ENCODE measurements around the gene SAMD4B.
"Not testable (repeated sequence)": the region's sequence is repeated elsewhere in the genome, so short reads cannot be mapped to it uniquely, and the experiment has no call there.

Gene SAMD4B, protein sequence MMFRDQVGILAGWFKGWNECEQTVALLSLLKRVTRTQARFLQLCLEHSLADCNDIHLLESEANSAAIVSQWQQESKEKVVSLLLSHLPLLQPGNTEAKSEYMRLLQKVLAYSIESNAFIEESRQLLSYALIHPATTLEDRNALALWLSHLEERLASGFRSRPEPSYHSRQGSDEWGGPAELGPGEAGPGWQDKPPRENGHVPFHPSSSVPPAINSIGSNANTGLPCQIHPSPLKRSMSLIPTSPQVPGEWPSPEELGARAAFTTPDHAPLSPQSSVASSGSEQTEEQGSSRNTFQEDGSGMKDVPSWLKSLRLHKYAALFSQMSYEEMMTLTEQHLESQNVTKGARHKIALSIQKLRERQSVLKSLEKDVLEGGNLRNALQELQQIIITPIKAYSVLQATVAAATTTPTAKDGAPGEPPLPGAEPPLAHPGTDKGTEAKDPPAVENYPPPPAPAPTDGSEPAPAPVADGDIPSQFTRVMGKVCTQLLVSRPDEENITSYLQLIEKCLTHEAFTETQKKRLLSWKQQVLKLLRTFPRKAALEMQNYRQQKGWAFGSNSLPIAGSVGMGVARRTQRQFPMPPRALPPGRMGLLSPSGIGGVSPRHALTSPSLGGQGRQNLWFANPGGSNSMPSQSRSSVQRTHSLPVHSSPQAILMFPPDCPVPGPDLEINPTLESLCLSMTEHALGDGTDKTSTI

DNA sequence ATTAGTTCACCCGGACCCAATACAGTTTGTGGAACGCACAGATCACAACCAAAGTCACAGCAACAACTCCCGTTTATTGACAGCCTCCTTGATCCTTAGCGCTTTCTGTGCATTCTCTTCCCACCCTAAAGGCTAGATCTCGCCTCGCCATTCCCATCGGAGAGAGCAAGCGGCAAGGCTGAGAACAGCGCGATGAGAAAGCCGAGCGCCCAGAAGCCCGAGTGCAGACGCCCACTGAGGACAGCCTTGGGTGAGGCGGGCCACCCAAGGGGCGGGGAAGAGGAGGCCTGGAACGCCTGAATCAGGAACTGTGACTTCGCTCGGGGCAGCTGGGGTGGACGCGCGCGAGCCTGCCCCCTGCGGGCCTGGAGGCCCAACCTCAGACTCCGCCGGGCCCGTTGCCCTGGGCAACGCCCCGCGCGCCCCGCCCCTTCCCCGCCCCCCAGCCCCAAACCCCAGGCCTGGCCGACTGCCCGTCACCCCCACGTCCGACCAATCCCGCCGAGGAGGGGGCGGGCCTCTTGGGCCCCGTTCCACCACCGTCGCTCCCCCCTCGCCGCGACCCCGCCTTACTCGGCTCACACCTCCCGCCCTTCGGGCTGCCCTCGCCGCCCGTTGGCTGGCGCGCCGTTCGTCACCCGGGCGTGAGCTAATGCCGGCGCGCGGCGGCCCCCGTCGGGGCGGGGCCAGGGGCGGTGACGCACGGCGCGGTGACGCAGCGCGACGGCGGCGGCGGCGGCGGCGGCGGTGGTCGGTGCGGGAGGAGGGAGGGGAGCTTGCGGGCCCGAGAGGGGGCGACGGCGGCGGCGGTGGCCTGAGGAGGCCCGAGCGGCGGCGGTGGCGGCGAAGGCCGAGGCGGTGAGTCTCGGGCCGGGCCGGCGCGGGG, at the start of gene SAMD4B:
TSS of gene SAMD4B (plus strand) at position 703 of the 886 bp plus-strand sequence. CDS start 14,473 bp downstream, outside the sequence.
- DNase-seq: peak; percentile 99

DNA sequence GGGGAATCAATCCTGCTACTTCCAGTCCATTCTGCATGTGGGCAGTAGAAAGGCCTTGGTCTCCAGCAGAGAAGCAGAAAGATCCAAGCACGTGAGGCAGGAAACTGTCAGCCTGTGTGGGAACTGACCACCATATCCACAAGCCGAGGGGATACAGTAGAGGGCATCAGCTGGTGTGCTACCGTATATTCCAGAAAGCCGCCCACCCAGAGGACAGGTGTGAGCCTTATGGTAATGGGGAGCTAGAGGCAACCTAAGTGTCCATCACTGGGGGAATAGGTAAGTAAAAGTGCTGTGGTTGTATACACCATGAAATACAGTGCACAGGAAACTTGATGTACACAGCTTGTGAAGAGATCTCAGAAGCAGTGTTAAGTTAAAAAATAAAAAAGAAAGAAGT, 48.8 kb upstream of the SAMD4B start:
- no peak for DNase-seq

DNA sequence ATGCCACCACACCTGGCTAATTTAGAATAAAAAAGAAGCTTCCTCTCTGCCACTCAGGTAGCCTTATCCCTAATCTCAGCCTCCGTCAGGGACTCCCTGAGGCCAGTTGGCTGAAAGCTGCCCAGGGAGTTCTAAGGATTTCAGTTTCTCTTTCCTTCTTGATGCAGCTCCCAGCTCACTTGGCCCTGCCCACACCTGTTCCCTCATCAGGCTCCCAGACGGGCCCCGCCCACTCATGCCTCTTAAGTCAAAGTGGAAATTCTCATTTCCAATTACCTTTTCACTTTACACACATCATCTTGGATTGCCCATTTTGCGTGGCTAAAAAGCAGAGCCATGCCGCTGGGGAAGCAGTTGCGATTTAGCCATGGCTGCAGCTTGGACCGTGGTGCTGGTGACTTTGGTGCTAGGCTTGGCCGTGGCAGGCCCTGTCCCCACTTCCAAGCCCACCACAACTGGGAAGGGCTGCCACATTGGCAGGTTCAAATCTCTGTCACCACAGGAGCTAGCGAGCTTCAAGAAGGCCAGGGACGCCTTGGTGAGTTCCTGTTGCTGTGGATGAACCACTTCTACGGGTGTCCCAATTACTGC, 46.1 kb upstream of the SAMD4B start, which contains the start of gene IFNL1:
TSS of gene IFNL1 (plus strand) at position 353 of the 591 bp plus-strand sequence. CDS start at position 368, 15 bp downstream.
- DNase-seq: no peak

DNA sequence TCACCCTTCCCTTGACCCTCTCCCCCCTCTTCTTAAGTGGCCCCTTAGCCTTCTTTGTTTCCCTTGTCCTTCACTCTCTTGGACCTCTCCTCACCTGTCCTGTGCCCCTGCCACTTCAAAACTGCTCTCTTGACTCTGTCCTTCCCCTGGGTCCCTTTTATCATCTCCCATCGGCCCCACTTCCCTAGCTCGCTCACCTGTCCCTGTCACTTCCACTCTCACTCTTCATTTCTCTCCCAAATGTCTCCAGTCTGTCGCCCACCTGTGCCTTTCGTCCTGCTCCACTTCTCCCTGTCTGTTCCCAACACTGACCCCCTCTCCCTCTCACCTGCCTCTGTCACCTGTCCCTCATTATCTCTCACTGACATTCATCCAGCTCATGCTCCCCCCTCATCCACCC, 45.3 kb upstream of the SAMD4B start:
- DNase-seq: no peak

DNA sequence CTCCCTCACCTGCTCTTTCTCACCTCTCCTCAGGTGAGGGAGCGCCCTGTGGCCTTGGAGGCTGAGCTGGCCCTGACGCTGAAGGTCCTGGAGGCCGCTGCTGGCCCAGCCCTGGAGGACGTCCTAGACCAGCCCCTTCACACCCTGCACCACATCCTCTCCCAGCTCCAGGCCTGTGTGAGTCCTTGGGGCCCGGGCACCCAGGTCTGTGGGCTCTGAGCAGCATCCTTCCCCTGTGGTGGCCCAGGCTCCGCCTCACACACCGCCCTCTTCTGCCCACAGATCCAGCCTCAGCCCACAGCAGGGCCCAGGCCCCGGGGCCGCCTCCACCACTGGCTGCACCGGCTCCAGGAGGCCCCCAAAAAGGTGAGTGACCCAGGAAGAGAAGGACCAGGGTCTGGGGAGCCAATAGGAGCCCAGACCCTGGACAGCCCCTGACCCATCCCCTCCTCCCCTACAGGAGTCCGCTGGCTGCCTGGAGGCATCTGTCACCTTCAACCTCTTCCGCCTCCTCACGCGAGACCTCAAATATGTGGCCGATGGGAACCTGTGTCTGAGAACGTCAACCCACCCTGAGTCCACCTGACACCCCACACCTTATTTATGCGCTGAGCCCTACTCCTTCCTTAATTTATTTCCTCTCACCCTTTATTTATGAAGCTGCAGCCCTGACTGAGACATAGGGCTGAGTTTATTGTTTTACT, 44.1 kb upstream of the SAMD4B start:
- peak; percentile 18 for DNase-seq

DNA sequence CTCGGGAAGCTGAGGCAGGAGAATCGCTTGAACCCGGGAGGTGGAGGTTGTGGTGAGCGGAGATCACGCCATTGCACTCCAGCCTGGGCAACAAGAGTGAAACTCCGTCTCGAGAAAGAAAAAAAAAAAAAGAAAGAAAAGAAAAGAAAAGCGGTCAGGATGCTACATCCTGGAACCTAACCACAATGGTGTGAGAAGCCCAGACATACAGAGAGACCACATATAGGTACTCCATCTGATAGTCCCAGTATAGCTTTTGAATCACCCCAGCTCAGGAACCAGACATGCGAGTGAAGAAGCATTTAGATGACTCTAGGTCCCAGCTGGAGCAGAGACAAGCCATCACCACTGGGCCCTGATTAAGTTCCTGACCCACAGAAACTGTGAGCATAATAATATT, 42.8 kb upstream of the SAMD4B start:
- DNase-seq: no peak

DNA sequence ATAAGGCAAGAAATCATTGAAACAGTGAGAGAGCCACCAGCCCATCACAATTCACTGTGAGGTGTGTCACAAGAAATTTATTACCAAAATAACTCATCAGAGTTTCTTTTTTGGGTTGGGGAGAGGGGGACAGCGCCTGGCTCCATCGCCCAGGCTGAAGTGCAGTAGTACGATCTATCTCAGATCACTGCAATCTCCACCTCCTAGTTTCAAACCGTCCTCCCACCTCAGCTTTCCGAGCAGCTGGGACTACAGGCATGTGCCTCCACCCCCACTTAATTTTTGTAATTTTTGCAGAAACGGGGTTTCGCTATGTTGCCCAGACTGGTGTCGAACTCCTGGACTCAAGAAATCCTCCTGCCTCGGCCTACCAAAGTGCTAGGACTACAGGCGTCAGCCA, 42.4 kb upstream of the SAMD4B start:
- DNase-seq: no peak

DNA sequence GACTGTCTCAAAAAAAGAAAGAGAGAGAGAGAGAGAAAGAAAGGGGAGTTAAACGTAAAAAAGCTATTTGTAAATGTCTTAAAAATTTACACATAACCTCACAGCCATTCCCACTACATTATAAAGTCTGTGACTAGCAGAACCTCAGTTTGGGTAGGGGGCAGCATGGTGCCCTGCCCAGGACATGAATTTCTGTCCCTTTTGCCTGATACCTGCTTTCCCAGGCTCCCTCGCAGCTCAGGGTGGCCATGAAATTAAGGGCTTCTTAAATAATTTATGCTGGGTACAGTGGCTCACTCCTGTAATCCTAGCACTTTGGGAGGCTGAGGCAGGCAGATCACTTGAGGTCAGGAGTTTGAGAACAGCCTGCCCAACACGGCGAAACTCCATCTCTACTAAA, 41.2 kb upstream of the SAMD4B start:
- no peak for DNase-seq

DNA sequence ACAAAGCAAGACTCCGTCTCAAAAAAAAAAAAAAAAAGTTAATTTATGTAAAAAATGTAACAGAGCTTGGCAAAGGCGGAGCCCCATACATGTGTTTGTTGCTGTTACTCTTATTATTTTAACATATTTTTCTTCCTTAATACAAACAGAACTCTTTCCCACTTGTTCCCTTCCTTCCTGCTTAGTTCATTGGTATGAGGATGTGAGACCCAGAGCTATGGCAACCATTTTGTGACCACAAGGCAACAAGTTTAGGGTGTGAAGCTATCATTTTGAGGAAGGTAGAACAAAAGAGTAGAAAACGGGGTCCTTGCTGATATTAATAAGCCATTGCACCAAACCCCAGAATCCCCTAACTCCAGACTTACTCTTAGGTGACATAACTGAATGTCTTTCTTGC, 40.7 kb upstream of the SAMD4B start:
- DNase-seq: no peak

DNA sequence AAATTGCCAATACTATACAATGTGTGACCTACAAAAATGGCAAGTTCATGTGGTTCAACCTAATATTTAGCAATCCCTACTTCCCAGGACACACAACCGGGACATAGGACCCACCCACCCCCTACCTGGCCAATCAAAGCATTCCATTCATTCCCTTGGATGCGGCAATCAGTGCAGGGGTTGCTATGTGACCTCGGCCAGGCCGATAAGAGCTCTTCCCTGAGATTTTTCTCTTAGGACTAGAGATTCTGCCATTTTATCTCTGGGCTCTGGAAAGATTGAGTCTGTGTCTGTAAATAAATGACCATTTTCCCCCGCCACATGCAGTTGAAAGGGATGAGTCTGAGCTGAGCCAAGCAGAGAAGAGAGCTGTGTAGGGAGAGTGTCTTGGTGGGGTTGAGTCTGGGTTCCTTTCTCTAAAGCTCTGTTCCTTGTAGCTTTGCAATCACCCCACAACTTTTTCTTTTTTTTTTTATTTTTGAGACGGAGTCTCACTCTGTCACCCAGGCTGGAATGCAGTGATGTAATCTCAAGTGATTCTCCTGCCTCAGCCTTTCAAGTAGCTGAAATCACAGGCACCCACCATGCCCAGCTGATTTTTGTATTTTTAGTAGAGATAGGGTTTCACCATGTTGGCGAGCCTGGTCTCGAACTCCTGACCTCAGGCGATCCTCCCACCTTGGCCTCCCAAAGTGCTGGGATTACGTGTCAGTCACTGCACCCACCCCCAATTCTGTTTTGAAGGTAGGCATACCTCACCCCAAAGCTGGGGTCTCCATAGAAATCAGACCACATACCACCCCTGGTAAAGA, 38.6 kb upstream of the SAMD4B start:
- DNase-seq: no peak

DNA sequence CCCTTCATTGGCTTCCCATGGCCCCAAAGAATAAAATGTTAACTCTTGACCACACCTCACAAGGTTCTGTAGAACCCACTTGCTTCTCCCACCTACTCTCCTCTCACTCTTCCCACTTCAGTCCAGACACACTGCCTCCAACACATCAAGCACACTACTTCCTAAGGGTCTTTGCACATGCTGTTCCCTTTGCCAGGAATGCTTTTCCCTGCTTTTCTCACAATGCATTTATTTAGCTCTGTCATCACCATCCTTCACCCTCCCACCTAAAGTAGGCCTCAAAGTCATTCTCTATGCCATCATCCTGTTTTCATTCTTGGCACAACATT, 38.1 kb upstream of the SAMD4B start:
- no peak for DNase-seq

DNA sequence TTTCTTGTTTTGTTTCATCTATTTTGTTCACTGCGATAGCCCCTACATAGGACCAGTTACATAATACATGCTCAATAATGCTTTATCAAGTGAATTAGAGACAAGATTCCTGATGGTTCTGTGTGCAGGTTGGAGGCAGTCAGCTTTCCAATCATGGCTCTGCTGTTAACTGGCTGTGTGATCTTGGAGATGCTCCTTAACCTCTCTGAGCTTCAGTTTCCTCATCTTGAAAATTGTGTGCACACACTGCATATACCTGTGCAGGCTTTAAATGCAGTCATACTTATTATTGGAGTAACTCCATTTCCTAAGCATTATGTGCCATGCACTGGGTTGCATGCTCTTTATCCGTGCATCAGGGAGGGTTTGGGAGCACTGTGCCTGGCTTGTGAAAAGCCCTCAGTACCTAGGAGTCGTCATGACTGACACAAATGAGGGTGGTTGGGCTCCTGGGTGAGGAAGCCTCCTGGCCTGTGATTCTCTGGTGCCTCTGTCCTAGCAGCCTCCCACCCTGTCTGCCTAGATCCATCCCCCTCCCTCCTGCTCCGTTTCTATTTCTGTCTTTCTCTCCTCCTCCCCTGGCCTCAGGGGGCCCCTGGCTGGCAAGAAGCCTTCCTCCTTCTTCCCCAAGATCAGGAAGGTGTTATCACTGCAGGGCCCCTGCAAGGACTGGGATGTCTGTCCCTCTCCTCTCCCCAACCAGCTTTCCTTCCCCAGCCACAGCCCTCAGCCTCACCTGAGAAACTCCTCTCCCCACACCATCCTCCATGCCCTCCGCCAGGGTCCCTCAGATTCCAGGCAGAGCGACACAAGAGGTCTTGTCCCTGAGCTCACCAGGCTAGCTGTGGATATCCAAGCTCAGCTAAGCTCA, 37.3 kb upstream of the SAMD4B start:
- no peak for DNase-seq

DNA sequence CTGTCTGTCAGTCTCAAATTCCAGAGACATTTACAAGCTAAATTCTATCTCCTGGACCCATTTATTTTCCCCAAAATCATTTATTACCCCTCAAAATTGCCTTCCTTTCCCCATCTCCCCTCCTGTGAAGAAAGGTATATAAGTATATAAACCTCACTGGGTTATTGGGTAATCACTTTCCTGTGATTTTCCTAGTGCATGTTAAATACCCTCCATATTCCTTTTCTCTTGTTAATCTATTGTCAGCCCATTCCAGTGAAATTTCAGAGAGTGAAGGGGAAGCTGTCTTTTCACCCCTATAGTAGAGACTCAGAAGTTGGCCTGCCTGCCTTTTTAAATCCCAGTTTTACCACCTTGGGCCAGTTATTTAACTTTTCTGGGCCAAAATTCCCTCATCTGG, 36.1 kb upstream of the SAMD4B start:
- DNase-seq: no peak

DNA sequence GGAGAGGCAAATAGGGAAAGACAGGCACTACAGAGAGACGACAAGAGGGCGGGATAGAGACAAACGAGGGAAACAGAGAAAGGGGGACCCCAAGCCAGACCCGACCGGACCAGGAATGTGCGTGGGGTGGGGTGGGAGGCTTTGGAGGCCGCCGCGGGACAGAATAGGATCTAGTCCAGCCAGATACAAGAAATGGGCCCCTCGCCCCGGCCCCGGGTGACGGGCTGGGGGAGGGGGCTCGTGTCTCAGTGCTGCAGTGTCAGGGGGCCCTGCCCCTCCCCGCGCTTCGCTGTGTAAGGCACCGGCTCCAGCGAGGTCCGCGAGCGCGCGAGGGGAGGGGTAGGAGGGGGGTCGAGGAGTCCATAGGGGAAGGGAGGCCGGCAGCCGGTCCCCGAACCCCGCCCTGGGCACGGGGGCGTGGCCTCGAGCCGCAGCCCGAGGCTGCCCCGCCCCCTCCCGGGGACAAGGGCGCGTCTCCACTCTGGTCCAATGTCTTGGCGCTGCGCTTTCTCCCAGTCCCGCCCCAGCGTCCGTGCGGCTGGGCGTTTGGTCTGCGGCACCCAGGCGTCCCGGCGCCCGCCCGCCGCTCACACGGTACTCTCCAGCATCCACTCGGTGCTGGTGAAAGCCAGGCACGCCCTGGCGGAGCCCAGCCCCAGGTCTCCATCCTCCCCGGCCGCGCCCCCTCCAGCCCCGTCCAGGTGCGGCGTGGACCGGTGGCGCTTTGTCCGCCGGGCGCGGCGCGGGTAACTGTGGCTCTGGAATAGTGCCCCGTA, 35.0 kb upstream of the SAMD4B start:
- DNase-seq: peak; percentile 23

DNA sequence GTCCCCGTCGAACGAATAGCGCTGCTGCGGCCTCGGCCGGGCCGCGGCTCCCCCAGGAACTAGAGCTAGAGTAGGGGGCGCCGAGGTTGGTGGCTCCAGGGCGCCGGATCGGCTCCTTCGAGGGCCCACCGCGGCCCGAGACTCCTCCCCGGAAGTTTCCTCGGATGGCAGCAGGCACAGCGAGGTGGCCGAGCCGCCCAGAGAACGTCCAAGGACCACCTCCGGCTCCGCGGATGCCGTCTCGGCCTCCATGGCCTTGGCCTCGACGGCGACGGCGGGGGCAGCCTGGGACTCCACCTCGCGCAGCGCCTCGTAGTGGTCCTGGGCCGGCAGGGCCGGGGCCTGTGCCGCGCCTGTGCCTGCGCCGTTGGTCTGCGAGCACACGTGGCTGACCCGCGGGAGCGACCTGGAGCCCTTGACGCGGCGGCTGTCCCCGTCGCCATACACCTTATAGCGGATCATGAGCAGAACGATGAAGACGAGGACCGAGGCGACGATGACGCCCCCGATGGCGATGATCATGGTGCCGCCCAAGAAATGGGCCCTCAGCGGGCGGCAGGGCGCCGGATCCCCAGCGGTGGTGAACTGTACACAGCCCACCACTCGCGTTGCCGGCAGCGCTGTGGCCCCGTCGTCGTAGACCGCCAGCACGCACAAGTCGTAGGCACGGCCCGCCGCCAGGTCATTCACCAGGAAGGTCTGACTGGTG, 34.2 kb upstream of the SAMD4B start:
- DNase-seq: no peak

DNA sequence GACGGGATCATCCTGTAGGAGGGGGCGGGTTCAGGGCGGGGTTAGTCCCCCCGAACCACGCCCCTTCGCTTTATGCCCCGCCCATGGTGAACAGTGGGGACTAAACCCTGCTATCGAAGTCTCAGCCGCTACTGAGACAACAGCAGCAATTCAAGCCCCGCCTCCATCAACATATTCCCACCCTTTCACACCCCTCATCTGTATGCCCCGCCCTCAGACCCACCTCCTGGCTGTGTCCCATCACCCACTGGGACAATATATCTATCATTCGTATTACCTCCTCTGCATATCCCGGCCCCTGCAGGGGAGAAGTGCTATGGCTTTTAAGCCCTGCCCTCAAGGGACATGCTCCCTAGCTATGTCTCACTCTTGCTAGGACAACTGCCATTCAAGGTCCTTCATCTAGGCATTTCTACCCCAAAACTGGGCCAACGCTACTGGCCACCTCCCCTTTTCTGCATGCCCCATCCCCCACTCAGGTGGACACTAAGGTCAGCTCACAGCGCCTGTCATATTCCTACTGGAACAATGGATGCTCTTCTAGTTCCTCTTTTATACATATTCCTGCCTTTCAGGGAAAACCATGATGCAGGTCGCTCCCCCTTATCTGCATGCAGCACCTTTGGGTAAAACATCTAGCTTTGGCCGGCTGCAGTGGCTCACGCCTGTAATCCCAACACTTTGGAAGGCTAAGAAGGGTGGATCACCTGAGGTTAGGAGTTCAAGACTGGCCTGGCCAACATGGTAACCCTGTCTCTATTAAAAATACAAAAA, 33.5 kb upstream of the SAMD4B start:
- DNase-seq: peak; percentile 56

DNA sequence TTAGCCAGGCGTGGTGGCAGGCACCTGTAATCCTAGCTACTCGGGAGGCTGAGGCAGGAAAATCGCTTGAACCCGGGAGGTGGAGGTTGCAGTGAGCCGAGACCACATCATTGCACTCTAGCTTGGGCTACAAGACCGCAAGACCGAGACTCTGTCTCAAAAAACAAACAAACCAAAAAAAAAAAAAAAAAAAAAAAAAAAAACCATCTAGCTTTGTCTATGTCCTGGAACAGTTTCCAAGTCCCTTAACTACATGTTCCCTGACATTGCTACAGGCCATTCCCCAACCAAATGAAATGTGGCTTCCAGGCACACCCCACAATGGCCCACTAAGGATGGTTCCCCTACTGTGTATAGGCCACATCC, 32.9 kb upstream of the SAMD4B start:
- not testable (repeated sequence) for DNase-seq
